ENCODE results near the gene PRR36.

Gene PRR36

GRCh38 chr19:7871437-7872305 lies 2.5 kb downstream of the PRR36 start:
- peak; percentile 94 for DNase-seq (ENCODE audit: low spot score)

GRCh38 chr19:7870571-7871436 lies 3.4 kb downstream of the PRR36 start:
- peak; percentile 98 for DNase-seq (ENCODE audit: low spot score)

GRCh38 chr19:7869910-7870511 lies 4.2 kb downstream of the PRR36 start:
- DNase-seq (ENCODE audit: low spot score): peak; percentile 90

- no peak for DNase-seq (ENCODE audit: low spot score)
These were observed 4.7 kb downstream of the PRR36 start for GRCh38 chr19:7869453-7869909.

GRCh38 chr19:7868671-7869452 lies 5.3 kb downstream of the PRR36 start:
- peak; percentile 95 for DNase-seq (ENCODE audit: low spot score)

- no peak for DNase-seq (ENCODE audit: low spot score)
These were observed 5.9 kb downstream of the PRR36 start for GRCh38 chr19:7868326-7868670.

GRCh38 chr19:7867092-7867844 lies 6.9 kb downstream of the PRR36 start:
- no peak for DNase-seq (ENCODE audit: low spot score)

GRCh38 chr19:7866399-7867091 lies 7.6 kb downstream of the PRR36 start:
- no peak for DNase-seq (ENCODE audit: low spot score)

GRCh38 chr19:7865262-7865911 lies 8.8 kb downstream of the PRR36 start:
- peak; percentile 31 for DNase-seq (ENCODE audit: low spot score)

- DNase-seq (ENCODE audit: low spot score): no peak
These were observed 9.5 kb downstream of the PRR36 start for GRCh38 chr19:7864690-7865074.

- DNase-seq (ENCODE audit: low spot score): no peak
These were observed 10.1 kb downstream of the PRR36 start for GRCh38 chr19:7863971-7864689.

GRCh38 chr19:7863157-7863970 lies 10.8 kb downstream of the PRR36 start:
- DNase-seq (ENCODE audit: low spot score): no peak

GRCh38 chr19:7862413-7862951 lies 11.7 kb downstream of the PRR36 start:
- DNase-seq (ENCODE audit: low spot score): peak; percentile 78

- DNase-seq (ENCODE audit: low spot score): no peak
These were observed 12.4 kb downstream of the PRR36 start for GRCh38 chr19:7861619-7862412.

GRCh38 chr19:7860714-7861618 lies 13.2 kb downstream of the PRR36 start:
- DNase-seq (ENCODE audit: low spot score): no peak

All from NAMALWA (cell line).